K562 (cell line): ENCODE measurements around the gene TTC33. TPM values are rescaled to one million over a fixed set of nuclear protein-coding genes. Genes with fewer than 3 reads are reported as not detected.

Experiments
- KDM1A ChIP-seq, 2 experiments: fragments of 450-650 bp; IDR thresholded peaks; 2 replicates each; pipeline ENCODE4 v1.6.1; 2016; ENCODE audit warnings: mild to moderate bottlenecking in 2 of 2
- MAZ ChIP-seq, 2 experiments: fragments of 450-650 bp in 1 of 2; sonication (generic) in 1 of 2; formaldehyde crosslinking; IDR thresholded peaks in 1 of 2; conservative IDR thresholded peaks in 1 of 2; 2 replicates each; pipeline versions ENCODE4 v1.4.0 to v1.5.0; 2020; ENCODE audit warnings: mild to moderate bottlenecking in 1 of 2, missing genetic modification reagents in 1 of 2
- NR2C2 ChIP-seq, 2 experiments: fragments of 200-800 bp in 1 of 2; sonication (Bioruptor generic) in 1 of 2; sonication (generic) in 1 of 2; formaldehyde crosslinking in 1 of 2; IDR thresholded peaks; 2 replicates each; pipeline versions ENCODE4 v1.6.1 to v1.8.0; 2016 to 2022; ENCODE audit warnings: mild to moderate bottlenecking in 1 of 2, missing compliant biosample characterization in 1 of 2, missing genetic modification characterization in 1 of 2, missing genetic modification reagents in 1 of 2
- PBX2 ChIP-seq, 2 experiments: IDR thresholded peaks in 1 of 2; conservative IDR thresholded peaks in 1 of 2; 2 replicates each; pipeline ENCODE4 v1.6.1; 2016; ENCODE audit warnings: low read depth in 2 of 2, mild to moderate bottlenecking in 1 of 2, missing compliant biosample characterization in 1 of 2, missing genetic modification characterization in 1 of 2, moderate library complexity in 1 of 2
- RBFOX2 ChIP-seq: fragments of 200-400 bp; formaldehyde crosslinking; IDR thresholded peaks from 2 replicates; pipeline ENCODE4 v1.6.1; 2017; ENCODE audit warnings: low read depth, mild to moderate bottlenecking, low read length, moderate library complexity
- SMARCB1 ChIP-seq: IDR thresholded peaks from 2 replicates; pipeline ENCODE4 v1.6.1; 2011; ENCODE audit warnings: improper control_type of control experiment, low read depth; ENCODE audit not compliant: insufficient read length
- SNIP1 ChIP-seq: fragments of 450-650 bp; IDR thresholded peaks from 2 replicates; pipeline ENCODE4 v1.7.1; 2017; ENCODE audit warnings: low read depth, mild to moderate bottlenecking
- TBP ChIP-seq: optimal IDR thresholded peaks from 2 replicates; pipeline ENCODE3; 2011; ENCODE audit warnings: low read depth, low read length, improper control_type of control experiment
- ZNF174 ChIP-seq: fragments of 250-450 bp; sonication (Bioruptor Pico); IDR thresholded peaks from 2 replicates; pipeline ENCODE4 v1.4.0; 2020; ENCODE audit warnings: mild to moderate bottlenecking
- ZNF239 ChIP-seq: fragments of 250-450 bp; sonication (Bioruptor Pico); IDR thresholded peaks from 2 replicates; pipeline ENCODE4 v1.4.0; 2020; ENCODE audit warnings: mild to moderate bottlenecking
- ZNF24 ChIP-seq: fragments of 450-650 bp; IDR thresholded peaks from 2 replicates; pipeline ENCODE4 v1.6.1; 2016
- polyA plus RNA-seq, 8 experiments: library from polyadenylated mRNA; depleted of rRNA in 4 of 8; stranded (reverse) in 5 of 8; unstranded in 3 of 8; fragments of >200 nt; fragmentation: Nextera tagmentation in 2 of 8; fragmentation: Illumina TruSeq in 1 of 8; extraction: Ambion mirVana in 2 of 8; extraction: Trizol in 1 of 8; gene quantifications; 2 replicates each; pipeline versions ENCODE4 v1.2.1 to v1.2.3, GENCODE V29; 2011 to 2014; ENCODE audit warnings: inconsistent platforms in 1 of 8, missing spikeins in 1 of 8
- total RNA-seq, 7 experiments: library from RNA; depleted of rRNA in 6 of 7; stranded (reverse); fragments of >200 nt in 6 of 7; fragmentation: Illumina TruSeq in 2 of 7; extraction: Trizol in 2 of 7; gene quantifications; 2 replicates each; pipeline versions ENCODE4 v1.2.1 to v1.2.3, GENCODE V29; 2011 to 2021; ENCODE audit warnings: low replicate concordance in 1 of 7
- TF ChIP-seq, protein P1 (sequence below), 2 experiments: fragments of 450-650 bp in 1 of 2; IDR thresholded peaks; 2 replicates each; pipeline ENCODE4 v1.6.1; 2011 to 2017; ENCODE audit warnings: low read depth in 2 of 2, antibody characterized with exemption in 1 of 2, borderline replicate concordance in 1 of 2, low read length in 1 of 2, mild to moderate bottlenecking in 1 of 2, mixed read lengths in 1 of 2; ENCODE audit not compliant: control insufficient read depth in 1 of 2
- TF ChIP-seq, protein P2 (sequence below): fragments of 450-650 bp; IDR thresholded peaks from 2 replicates; pipeline ENCODE4 v1.6.1; 2014; ENCODE audit warnings: low read depth, mild to moderate bottlenecking, moderate library complexity, borderline replicate concordance

The TTC33 gene
- total and polyA plus RNA-seq, 9 of the 15 experiments (the other 6 are each of a cell fraction or from before 2014, with no cell fraction given): 11.5 to 24.9 (median 21.1) TPM

DNA sequence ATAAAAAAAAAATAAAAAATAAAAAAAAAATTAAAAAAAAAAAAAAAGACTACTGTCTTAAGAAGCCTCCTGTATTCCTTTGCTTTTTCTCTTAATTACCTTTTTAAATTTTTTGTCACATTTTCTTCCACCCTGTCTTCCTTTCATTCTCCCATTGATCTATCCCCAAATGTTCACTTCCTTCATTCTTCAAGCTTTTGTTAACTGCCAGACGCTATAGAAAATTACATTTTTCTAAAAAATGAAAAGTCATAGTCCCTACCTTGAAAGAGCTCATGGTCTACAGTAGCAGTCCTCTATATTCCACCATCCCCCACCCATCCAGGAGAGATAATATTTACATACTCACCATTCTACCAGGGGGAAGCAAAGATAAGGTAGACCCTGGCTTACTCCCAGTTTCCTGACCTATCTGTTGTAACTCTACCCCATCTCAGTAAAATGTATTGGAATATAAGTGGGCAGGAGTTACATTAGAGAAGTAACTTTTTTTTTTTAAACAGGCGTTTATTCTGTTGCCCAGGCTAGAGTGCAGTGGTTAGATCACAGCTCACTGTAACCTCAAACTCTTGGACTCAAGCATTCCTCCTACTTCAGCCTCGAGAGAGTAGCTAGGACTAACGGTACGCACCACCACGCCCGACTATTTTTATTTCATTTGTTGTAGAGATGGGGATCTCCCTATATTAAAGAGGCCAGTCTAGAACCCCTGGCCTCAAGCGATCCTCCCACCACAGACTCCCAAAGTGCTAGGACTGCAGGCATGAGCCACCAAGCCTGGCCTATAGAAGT lies 46.2 kb upstream of the TTC33 start (continued):
- no peak for TF ChIP-seq PBX2 (CRISPR knock-in tag; IDR thresholded peaks at IDR 0.05; ENCODE audit: low read depth)
- no peak for TF ChIP-seq PBX2 (tag; conservative IDR thresholded peaks at IDR 0.05; ENCODE audit: low read depth)
- no peak for TF ChIP-seq ZNF239 (CRISPR knock-in tag)
- TF ChIP-seq ZNF174: no peak
- TF ChIP-seq, protein P1, sequence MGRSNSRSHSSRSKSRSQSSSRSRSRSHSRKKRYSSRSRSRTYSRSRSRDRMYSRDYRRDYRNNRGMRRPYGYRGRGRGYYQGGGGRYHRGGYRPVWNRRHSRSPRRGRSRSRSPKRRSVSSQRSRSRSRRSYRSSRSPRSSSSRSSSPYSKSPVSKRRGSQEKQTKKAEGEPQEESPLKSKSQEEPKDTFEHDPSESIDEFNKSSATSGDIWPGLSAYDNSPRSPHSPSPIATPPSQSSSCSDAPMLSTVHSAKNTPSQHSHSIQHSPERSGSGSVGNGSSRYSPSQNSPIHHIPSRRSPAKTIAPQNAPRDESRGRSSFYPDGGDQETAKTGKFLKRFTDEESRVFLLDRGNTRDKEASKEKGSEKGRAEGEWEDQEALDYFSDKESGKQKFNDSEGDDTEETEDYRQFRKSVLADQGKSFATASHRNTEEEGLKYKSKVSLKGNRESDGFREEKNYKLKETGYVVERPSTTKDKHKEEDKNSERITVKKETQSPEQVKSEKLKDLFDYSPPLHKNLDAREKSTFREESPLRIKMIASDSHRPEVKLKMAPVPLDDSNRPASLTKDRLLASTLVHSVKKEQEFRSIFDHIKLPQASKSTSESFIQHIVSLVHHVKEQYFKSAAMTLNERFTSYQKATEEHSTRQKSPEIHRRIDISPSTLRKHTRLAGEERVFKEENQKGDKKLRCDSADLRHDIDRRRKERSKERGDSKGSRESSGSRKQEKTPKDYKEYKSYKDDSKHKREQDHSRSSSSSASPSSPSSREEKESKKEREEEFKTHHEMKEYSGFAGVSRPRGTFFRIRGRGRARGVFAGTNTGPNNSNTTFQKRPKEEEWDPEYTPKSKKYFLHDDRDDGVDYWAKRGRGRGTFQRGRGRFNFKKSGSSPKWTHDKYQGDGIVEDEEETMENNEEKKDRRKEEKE (IDR thresholded peaks at IDR 0.05; ENCODE audit: borderline replicate concordance in 1 of 2, control insufficient read depth in 1 of 2, low read depth in 2 of 2, low read length in 1 of 2): 0 out of 4 replicates have a peak, but pooled peaks of 1 of the 2 experiments have one; percentile 23
- 0 out of 2 replicates have a peak, but pooled peaks have one; percentile 14 for TF ChIP-seq SNIP1
- TF ChIP-seq, protein P2, sequence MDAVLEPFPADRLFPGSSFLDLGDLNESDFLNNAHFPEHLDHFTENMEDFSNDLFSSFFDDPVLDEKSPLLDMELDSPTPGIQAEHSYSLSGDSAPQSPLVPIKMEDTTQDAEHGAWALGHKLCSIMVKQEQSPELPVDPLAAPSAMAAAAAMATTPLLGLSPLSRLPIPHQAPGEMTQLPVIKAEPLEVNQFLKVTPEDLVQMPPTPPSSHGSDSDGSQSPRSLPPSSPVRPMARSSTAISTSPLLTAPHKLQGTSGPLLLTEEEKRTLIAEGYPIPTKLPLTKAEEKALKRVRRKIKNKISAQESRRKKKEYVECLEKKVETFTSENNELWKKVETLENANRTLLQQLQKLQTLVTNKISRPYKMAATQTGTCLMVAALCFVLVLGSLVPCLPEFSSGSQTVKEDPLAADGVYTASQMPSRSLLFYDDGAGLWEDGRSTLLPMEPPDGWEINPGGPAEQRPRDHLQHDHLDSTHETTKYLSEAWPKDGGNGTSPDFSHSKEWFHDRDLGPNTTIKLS: peak; percentile 78; the same call in 1 of the 2 replicates
- no peak for TF ChIP-seq SMARCB1
- TF ChIP-seq ZNF24: peak; percentile 52; the same call in 1 of the 2 replicates
- peak in 1 of 2 experiments; percentile 48 for TF ChIP-seq KDM1A (IDR thresholded peaks at IDR 0.05)
- TF ChIP-seq NR2C2 (CRISPR knock-in tag; IDR thresholded peaks at IDR 0.05): no peak
- TF ChIP-seq NR2C2 (tag; IDR thresholded peaks at IDR 0.05): no peak
- peak; percentile 43 to 66; a peak in 2 of 4 replicates for TF ChIP-seq MAZ (CRISPR knock-in tag; conservative IDR thresholded peaks at IDR 0.05 in 1 of 2, IDR thresholded peaks at IDR 0.05 in 1 of 2)
- TF ChIP-seq TBP: no peak
- peak; percentile 4; the same call in 1 of the 2 replicates for TF ChIP-seq RBFOX2
